HCEC 1CT (cell line): ENCODE data around the gene XIRP2.
"Not testable (repeated sequence)": the region's sequence is repeated elsewhere in the genome, so short reads cannot be mapped to it uniquely, and the experiment has no call there.

Experiments
- DNase-seq: peaks from one replicate; pipeline ENCODE4 v3.0.0-alpha.2; 2017

XIRP2 gene

DNA sequence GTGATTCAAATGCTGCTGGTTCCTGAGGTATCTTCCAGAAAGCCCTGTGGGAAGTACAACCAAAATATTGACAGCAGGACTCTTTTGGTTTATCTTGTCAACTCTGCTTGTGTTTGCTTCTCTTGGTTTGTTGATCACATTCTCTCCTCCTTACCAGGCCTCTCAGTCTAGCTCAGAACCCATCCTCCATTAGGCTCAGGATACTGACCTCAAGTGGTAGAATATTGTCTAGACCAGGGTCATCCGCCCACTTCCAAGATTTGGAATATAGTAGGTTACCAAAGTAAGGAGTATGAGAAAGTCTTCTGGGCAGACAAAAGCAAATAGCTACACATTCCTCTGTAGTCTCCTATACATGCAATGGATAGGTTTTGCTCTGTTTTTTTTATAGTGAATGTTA lies 56.6 kb downstream of the XIRP2 start:
- no peak for DNase-seq

- DNase-seq: peak; percentile 28
Observed at GRCh38 chr2:166957686-166958085, 69.4 kb downstream of the XIRP2 start.

- DNase-seq: no peak
Observed at GRCh38 chr2:166958986-166959481, 70.8 kb downstream of the XIRP2 start.

DNA sequence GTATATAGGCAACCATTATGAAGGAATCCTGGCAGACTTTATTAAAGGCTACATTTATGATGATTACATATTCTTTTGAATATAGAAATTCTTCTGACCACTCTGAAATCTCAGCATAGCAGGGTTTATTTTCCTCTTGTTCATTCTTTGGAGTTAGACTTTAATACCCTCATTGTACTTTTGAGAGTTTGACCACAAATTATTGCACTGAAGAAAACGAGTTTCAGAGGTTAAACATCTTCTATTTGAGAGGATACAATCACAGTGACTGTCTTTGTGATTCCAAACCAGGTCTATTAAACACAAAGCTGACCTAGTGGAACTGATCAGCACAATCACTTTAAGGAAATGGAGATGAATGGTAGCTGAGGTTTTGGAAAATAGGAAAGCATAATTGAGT lies 71.3 kb downstream of the XIRP2 start:
- DNase-seq: no peak

- no peak for DNase-seq
Observed at GRCh38 chr2:166960702-166961270, 72.5 kb downstream of the XIRP2 start.

DNA sequence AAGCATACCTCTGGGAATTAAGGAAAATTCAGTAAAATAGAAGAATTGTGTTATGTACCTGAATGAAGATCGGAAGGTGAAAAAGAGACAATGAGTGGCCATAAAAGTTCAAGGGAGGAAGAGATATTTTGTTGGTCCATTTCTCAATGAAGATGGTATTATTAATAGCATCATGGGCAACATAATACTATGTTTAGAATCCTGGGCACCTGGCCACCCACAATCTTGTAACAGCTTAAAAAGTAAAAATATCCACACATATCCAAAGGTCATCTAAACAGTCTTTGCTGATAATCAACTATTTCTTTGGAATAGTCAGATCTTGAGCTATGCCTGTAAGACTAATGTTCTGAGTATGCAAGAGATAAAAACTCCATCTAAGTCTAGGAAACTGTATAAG lies 73.7 kb downstream of the XIRP2 start:
- DNase-seq: no peak

GRCh38 chr2:166969486-166969885 lies 81.2 kb downstream of the XIRP2 start:
- DNase-seq: no peak

DNA sequence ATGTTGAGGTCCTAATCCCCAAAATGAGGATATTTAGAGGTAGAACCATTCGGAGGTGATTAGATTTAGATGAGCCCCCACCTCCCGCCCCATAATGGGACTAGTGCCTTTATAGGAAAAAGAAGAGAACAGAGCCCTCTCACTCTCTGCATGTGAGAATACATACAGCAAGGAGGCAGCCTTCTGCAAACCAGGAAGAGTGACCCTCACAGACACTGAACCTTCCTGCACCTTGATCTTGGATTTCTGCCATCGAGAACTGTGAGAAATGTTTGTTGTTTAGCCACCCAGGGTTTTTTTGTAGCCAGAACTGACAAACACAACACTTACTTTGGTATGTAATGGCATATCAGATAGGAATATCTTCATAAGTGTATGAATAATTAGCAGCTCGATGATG lies 83.7 kb downstream of the XIRP2 start:
- DNase-seq: no peak

DNA sequence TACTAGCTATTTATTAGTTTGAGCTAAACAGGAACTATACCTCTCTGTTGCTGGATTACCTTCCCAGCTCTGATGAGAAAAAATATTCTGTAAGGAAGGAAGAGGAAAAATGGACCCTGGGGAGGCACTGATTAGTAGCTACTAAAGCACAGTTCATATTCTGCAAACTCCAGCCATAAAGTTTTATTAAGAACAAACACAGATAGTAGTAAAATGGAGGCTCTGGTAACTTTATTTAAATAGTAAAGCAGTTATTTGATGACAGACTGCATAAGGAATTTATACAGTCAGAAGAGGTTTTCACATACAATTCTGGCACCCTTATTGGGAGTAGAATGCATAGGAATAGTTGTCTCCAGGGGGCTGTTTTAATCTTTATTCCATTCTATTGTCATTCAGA lies 84.1 kb downstream of the XIRP2 start:
- peak; percentile 26 for DNase-seq

GRCh38 chr2:166984188-166984587 lies 95.9 kb downstream of the XIRP2 start:
- DNase-seq: no peak

DNA sequence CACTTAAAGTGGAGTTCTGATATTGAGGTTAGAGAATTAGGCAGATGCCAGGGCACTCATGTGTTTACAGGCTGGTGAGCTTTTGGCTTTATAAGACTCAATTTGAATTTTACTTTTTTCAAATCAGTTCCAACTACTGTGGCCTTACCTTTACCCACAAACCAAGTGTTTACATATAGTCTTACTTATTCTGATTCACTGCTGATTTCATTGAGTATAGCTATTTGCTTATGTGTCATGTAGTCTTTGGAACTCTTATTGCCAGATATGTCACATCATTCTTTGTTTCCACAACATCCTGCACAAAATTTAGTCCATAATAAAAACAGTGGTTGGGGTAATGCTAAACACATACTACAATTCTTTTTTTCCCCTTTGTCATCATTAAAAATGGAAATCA lies 96.5 kb downstream of the XIRP2 start:
- DNase-seq: peak; percentile 54

DNA sequence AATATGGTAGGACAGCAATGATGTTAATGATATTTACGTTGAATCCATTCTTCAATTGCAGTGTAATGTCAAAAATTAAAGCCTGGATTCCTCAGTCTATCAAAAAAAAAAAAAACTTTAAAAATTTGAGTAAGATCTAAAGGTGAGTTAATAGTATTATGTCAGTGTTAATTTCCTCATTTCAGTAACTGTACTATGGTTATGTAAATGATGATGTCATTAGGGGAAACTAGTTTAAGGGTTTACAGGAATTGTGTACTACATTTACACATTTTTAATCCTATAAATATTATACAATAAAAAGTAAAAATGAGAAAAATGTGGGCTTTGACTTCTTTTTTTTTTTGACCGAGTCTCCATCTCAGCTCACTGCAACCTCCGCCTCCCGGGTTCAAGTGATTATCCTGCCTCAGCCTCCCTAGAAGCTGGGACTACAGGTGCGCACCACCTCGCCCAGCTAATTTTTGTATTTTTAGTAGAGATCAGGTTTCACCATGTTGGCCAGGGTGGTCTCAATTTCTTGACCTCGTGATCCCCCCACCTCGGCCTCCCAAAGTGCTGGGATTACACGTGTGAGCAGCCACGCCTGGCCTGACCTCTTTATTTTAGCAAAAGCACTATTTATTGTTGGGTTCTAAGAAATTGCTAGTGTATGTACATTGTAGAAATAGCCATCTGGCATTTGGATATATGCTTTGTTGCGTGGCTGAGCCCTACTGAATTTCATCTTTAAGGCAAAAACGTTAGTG lies 106.5 kb downstream of the XIRP2 start:
- DNase-seq: no peak

GRCh38 chr2:166996465-166996864 lies 108.2 kb downstream of the XIRP2 start:
- DNase-seq: no peak

DNA sequence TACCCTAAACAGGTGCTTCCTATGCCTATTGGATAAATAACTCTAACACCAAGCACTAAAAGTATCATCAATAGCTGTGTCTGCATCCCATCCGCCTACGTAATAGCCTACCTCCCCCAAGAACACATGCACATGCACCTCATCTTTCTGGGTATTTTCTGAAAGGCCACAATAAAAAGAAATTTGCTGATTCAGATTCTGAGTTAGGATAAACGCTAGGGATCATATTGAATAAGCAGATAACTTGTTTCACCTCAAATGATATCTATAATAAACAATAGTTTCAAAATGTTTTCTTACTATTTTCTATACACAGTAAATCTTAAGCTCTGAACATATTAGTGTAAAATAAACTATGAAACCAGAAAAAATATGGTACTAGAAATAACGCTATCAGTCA lies 112.9 kb downstream of the XIRP2 start:
- DNase-seq: no peak

DNA sequence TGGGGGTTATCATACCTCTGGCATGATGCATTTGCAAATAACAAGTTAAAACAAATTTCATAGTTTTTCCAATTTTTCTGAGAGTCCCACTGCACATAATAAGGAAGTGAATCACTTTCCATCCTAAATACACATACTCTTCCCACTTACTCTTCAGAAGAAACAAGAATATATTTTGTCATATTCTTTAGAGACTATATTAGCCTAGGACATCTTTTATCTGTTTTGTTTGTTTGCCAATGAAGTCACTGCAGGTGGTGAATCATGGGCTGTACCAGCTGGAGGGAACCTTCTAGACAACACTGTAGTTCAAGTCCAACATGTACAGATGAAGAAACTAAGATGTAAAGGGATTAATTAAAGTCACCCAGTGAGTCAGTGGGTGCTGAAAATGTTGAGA lies 116.8 kb downstream of the XIRP2 start:
- DNase-seq: peak; percentile 22

GRCh38 chr2:167013227-167013626 lies 124.9 kb downstream of the XIRP2 start:
- peak; percentile 36 for DNase-seq

- no peak for DNase-seq
Observed at GRCh38 chr2:167015806-167016205, 127.5 kb downstream of the XIRP2 start.

DNA sequence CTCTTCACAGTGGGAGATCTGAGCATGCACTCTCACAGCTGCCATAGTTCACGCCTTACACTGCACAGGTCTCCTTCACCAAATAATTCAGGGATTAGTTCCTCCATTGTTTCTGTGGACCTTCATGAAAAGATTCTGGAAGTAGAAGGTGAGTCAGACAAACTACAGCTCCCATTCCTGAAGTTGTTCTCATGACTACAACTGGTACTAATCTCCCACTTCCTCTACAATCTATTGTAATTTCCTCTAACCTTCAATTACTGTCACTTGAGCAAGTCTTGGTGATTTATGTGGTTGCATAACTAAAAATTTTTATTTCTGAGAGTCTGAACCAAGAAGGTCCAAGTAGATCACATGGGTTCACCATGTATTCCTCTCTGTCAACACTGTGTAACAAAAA lies 128.7 kb downstream of the XIRP2 start:
- DNase-seq: peak; percentile 33

DNA sequence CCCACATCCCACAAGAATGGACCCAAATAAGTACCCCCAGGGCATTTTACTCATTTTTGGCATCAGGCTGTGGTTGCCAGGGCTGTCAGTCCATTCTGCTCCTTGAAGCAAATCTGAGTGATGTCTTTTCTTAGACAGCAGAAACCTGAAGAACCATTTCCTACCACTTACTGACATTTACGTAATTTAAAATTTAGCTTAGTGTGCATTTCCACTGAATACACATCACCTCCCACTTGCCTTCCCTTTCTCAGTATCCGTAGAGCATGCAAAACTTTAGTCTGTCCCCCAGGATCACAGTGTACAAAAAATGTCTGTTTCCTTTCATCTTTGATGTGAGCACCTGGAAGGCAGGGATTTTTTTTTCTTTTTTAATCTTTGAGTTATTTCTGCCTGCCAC lies 130.3 kb downstream of the XIRP2 start:
- no peak for DNase-seq

- no peak for DNase-seq
Observed at GRCh38 chr2:167028503-167028902, 140.2 kb downstream of the XIRP2 start.

- not testable (repeated sequence) for DNase-seq
Observed at GRCh38 chr2:167034976-167035375, 146.7 kb downstream of the XIRP2 start.

DNA sequence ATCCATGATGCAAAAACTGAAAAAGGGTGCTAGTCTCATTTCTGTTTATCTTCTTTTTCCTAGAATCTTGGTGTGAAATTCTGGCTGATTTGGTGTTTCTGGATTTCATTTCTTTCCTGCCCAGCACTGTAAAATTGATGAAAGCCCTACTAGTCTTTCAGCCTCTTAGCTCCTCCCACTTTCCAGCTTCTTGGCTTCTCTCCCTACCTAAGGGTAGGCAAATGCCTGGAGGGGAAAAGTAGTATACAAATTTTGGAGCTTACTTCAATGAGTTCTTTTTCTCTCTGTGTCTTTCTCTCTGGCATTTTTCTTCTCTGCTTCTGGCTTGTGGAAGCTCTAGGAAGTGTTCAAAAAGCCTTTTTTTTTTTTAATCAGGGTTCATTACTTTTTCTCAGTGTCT lies 160.5 kb downstream of the XIRP2 start:
- DNase-seq: no peak

GRCh38 chr2:167049659-167050058 lies 161.4 kb downstream of the XIRP2 start:
- DNase-seq: no peak

DNA sequence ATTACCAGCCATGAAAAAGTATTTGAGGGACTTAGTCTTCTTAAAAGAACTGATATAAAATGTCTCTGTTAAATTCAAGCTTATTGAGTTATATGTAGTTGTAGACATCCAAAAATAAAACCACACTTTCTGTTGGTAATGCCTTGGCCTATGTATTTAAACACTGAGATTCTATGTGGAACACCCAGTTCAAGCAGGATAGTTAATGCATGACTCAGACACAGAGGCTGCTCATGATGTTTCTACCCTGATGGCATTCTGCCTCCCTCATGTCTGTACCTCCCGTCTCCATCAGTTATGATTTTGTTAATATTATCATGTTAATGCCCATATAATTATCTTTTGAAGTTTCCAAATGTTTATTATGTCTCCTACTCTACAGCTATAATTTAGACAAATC lies 164.5 kb downstream of the XIRP2 start:
- peak; percentile 71 for DNase-seq

- no peak for DNase-seq
Observed at GRCh38 chr2:167054881-167055280, 166.6 kb downstream of the XIRP2 start.
